ENCODE data around the gene GNAL.
"Not testable (repeated sequence)": the region's sequence is repeated elsewhere in the genome, so short reads cannot be mapped to it uniquely, and the experiment has no call there.

Gene GNAL

DNA sequence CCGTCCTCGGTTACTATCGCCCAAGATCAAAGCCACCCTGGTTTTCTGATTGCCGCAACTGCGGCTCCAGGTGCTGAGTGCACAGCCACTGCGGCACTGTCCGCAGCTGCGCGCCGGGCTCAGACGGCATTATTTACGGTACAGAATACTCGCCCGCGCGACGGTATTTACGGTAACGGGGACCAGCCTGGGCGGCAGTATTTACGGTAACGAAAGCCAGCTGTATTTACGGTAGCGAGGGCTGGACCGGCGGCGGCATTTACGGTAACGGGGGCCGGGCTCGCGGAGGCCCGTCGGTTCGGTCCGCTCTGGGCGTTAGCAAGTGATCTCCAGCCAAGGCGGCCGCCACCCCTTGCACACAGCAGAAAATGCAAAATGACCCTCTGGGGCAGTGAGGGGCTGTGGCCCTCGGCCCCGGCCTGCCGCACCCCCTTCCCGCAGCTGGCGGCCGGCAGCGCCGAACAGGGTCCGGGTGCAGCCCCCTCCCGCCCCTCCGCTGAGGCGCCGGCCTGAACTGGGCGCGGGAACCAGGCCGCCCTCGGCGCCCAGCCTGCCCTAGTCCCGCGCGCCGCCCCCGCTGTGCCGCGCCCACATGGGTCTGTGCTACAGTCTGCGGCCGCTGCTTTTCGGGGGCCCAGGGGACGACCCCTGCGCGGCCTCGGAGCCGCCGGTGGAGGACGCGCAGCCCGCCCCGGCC, at the start of gene GNAL:
TSS of gene GNAL (plus strand) at position 293 of the 697 bp plus-strand sequence. CDS start at position 593, 300 bp downstream.
- peak; percentile 63 to 71 for DNase-seq (ENCODE audit: low read depth in 2 of 2)

GRCh38 chr18:11647310-11647709, 41.8 kb upstream of the GNAL start:
- DNase-seq (ENCODE audit: low read depth in 2 of 2), result not testable (repeated sequence)

- DNase-seq (ENCODE audit: low read depth in 2 of 2), result not testable (repeated sequence)
Measured at GRCh38 chr18:11647804-11648203, 41.3 kb upstream of the GNAL start.

DNA sequence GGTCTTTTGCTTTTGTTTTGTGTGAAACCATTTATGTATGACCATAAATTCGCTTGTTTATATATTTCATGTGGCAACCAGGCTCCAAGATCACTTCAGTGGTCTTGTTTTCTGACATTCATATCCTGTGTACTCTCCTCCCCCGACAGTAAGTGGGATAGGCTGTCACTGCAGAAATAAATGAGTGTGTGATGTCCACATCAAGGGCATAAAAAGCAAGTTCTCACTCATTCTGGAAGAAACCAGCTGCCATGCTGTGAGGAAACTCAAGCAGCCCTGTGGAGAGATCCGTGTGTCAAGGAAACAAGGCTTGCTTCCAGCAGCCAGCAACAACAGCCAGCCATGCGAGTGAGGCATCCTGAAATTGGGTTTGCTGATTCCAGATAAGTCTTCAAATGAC, 39.2 kb upstream of the GNAL start:
- no peak for DNase-seq (ENCODE audit: low read depth in 2 of 2)

DNA sequence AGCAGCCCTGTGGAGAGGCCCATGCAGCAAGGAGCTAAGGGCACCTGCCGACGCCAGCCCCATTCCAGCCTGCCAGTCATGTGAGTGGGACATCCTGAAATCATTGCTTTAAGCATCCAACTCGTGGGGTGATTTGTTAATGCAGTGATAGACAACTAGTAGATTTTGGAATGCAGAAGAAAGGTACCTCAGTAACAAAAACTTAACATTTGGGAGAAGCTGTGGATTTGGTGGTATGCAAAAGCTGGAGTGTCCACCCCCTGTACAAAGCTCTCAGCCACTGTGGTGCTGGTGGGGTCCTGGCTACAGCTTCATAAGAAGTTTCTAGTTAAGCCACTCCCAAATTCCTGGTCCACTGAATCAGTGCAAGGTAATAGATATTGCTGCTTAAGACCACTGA, 37.2 kb upstream of the GNAL start:
- DNase-seq (ENCODE audit: low read depth in 2 of 2), result no peak

DNA sequence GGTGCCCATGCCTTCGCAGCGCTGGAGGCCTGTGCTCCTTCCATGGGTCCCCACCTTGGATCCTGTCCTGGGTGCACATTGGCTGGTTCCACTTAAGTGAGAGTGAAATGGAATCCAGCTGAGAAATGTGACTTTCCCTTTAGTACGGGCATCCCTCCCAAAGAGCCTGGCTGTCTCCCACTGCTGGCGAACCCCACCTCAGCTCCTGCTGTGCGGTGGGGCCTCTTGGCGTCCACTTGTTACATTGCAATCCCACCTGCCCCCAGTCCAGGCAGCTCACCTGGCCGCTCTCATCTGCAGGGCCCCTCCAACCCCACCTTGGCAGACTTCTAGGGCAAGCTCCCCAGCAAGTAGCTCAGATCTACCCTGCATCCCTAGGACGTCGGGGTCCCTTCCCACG, 35.5 kb upstream of the GNAL start:
- DNase-seq (ENCODE audit: low read depth in 2 of 2), result no peak

DNA sequence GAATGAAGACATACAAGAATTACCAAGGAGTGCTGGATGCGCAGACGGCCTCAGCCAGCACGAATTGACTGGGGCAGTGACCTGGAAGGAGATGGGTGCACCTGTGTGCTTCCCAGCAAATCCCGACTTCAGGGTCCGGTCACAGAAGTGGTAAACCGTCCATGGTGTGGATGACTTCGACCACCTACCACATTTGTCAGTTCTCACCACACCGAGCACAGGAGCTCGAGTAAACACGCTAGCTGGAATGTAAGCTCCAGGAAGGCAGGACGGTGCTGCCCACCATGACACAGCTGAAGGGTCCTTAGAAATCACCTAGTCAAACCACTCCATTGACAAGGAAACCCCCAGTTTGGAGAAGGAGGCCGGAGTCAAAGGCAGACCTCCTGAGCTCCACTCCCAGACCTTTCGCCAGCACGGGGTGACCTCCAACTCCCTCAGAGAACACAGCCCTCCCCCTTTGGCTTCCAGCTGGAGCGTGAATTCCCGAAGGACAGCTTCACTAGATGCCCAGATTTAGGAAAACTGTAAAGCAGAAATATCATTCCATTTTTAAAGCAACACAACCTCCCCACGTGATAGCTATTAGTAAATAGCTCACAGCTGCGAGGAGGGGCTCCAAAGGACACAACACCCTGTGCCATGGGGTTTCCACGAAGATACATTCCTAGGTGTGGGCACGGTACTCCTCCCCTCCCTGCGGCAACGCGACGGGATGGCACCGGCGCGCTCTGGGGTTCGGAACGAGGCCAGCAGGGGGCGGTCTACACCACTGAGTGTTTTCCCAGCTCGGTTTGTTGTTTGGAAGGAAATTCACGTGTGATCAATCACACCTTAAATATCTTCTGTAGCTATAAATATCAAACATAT, 34.1 kb upstream of the GNAL start:
- DNase-seq (ENCODE audit: low read depth in 2 of 2), result no peak

- no peak for DNase-seq (ENCODE audit: low read depth in 2 of 2)
Measured at GRCh38 chr18:11655606-11655932, 33.5 kb upstream of the GNAL start.

DNA sequence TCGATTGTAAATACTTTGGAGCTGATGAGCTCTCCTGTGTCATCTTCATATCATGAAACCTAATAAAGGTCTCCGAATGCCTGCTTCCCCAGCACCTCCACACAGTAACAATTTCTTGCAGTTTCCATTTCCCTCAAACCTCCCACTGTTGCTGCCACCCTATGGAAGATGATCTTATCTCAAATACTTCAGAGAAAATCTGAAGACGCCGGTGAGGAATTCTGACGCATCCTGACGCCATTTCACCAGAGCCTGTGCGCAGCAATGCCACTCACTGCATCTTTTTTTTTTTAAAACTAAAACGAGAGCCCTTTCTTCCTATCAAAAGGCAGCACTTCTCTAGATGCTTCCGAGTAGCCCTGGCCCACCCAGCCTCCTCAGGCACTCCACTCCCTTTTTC, 31.9 kb upstream of the GNAL start:
- DNase-seq (ENCODE audit: low read depth in 2 of 2), result no peak

DNA sequence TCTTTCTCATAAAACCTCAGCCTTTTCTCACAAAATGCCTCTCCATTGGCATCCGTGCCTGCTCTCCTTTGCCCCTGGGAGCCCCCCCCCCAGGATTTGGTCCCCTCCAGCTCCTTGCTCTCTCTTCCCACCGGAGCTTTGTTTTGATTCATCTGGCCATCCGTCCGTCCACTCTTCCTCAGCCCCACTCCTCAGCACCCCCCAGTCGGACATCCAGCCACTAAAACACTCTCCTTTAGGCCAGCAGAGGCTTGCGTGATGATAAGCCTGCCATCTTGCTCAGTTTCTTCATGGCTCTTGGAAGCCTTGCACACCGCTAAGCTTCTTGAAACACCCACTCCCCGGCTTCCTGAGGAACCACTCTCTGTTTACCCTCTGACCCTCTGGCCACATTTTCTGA, 31.5 kb upstream of the GNAL start:
- DNase-seq (ENCODE audit: low read depth in 2 of 2), result no peak

DNA sequence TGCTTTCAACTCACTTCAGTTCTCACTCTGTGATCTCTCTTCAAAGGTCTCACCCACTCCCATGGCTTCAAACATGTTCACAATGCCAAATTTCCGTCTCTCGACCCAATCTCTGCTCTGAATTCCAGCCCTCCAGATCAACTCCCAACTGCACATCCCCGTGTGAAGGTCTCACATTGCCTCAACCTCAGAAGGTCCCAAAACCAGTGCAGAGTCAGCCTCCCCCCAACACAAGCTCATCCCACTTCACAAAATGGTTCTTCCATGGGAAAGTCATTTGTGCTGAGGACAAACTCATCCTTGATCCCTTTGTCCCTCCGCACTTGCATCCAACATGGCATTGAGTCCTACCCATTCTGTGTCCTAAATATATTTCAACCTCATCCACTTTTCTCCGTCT, 31.0 kb upstream of the GNAL start:
- DNase-seq (ENCODE audit: low read depth in 2 of 2), result no peak

DNA sequence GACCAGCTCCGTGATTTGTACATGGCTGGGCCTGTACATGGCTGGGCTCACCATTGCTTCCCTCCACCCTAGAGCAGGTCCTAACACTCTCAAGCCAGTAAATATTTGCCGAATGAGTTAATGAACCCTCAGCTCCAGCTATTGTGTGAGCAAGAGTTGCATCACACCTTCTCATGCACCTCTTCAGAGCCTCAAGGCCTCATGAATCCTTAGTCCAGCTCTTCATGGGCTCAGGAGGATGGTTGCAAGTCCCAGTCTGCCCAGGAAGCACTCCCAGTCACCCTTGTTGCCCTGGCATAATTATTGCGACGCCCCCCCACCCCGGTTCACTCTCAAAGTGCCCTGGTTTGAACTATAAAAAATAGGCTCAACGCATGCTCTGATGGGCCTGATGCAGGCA, 30.1 kb upstream of the GNAL start:
- no peak for DNase-seq (ENCODE audit: low read depth in 2 of 2)

DNA sequence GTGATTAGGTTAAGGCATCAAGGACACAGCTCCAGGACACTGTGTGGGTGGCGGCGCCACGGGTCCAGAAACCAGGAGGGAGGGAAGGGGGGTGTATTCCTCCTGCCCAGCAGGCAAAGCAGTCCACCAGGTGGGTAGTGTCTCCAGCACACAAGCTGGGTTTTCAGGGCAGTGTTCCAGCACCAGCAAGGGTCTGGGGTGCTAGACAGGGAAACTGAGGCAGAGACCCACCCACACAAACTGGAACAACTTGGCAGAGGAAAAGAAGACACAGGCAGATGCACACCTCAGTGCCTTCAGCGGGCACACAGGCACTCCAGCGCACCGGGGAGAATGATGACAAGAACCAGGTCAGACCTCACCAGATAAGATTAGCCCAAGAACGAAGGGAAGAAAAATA, 28.4 kb upstream of the GNAL start:
- no peak for DNase-seq (ENCODE audit: low read depth in 2 of 2)

GRCh38 chr18:11661430-11661829, 27.6 kb upstream of the GNAL start:
- no peak for DNase-seq (ENCODE audit: low read depth in 2 of 2)

- no peak for DNase-seq (ENCODE audit: low read depth in 2 of 2)
Measured at GRCh38 chr18:11663439-11664029, 25.5 kb upstream of the GNAL start.

DNA sequence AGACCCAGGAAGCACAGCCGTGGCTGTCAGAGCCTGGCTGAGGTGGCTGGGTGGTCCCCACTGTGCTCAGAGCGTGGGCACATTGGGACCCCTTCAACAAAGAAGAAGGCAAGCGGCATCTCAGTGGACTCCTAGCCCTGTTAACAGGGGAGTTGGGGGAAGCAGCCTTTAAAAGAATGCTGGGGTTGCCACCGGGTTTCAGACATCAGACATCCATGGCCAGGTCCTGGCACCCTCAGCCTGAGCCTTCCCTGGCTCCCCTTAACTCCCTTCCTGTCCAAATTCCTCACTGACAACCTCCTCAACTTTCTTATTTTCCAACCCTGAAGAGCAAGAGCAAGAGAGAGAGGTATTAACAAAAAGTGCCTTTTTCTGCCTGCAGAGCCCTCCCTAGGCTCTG, 24.8 kb upstream of the GNAL start:
- DNase-seq (ENCODE audit: low read depth in 2 of 2), result no peak

DNA sequence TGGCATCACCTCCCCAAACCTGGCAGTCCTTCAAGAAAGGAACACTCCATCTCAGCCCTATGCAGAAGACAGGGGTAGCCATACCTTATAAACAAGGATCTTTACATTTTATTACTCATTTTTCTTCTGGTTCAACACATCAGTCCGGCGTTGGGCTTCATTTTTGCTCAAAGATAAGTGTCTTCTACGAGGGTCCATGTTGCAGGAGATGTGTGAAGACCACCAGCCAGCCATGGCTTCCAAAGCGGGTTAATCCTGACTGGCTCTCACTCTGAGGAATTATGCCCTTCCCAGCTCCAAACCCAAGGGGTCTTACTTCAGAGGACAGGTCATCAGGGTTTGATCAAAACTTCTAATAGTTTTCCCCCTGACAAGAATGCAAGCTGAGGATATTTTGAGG, 23.9 kb upstream of the GNAL start:
- no peak for DNase-seq (ENCODE audit: low read depth in 2 of 2)

- DNase-seq (ENCODE audit: low read depth in 2 of 2), result no peak
Measured at GRCh38 chr18:11665587-11665986, 23.5 kb upstream of the GNAL start.

DNA sequence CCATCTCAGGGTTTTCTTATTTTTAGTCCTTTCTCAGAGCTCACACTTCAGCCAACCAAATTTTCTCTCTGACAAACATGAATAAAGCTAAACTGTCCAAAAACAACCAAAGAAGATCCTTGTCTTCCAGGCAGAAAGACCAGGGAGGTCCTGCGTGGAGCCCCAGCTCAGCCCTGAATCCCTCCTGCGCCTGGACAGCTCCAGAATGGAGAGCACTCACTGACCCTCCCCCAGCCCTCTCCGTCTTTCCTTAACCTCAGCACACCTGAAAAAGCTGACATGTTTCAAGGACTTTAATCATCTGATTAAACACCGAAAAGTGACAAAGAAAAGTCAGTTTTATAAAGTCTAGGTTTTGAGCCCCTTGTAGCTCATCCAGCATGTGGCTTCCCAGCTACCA, 22.9 kb upstream of the GNAL start:
- DNase-seq (ENCODE audit: low read depth in 2 of 2), result no peak

GRCh38 chr18:11666831-11667230, 22.2 kb upstream of the GNAL start:
- DNase-seq (ENCODE audit: low read depth in 2 of 2), result no peak

DNA sequence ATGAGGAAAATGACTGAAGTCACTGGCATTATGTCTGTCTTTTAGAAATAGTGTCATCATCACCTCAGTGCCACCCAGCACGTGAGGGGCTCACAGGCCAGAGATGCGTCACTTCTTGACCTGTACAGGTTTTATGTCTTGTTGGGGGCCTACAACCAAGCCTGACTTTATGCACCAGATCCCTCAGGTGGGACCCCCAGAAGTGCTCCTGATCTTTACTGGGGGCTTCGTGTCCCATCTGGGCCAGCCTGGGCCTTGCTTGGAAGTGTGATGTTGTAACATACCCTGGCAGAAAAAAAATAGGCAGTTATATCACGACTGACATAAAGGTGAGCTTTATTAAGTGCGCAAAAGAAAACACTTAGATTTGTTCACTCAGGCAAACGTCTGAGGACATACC, 21.5 kb upstream of the GNAL start:
- no peak for DNase-seq (ENCODE audit: low read depth in 2 of 2)

DNA sequence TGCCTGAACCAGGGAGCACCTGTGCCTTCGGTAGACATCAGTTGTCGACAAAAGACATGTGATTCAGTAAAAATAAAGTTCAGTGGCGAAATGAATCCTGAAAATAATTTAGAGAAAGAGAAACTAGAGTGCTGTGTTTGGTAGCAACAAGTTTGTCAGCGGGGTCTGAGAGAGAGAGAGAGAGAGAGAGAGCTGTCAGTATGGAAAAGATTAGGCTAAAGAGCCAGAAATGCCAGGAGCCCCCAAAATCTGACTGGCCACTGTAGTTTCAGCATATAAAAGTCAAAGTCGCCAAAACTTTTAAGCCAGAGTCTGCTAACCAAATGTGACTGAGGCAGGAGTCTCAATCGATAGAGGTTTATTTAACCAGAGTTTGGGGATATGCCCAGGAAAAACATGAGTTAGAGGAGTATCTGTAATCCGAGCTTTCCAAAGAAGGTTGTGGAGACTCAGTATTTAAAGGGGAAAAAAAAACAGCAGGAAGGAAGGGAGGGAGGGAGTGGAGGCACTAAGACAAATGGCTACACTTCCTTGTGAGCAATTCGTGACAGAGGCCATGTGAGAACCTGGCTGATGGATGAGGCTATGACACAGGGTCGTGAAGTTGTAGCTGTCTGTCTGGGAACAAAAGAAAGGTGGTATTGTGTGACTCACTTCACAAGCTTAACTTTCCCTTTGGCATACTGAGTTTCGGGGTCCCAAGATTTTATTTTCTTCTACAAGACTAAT, 20.5 kb upstream of the GNAL start:
- no peak for DNase-seq (ENCODE audit: low read depth in 2 of 2)

Data from fibroblast of skin of left quadriceps (primary cell).